K562 (cell line): ENCODE measurements around the gene ANAPC2. TPM values are rescaled to one million over a fixed set of nuclear protein-coding genes. Genes with fewer than 3 reads are reported as not detected.

ENCODE experiments used
- ATAC-seq: fragments of 200-7000 bp; cut with Tn5 transposase; 3 replicates; pipeline ENCODE4 v1.9.1; 2020; ENCODE audit warnings: moderate library complexity
- BruUV-seq: library from RNA; stranded (reverse); fragments of 400-500 nt; replicated peaks from 2 replicates; lab custom pipeline; 2021; lab: Mats Ljungman, UMichigan
- CTCF ChIA-PET: fragments of 300-600 bp; formaldehyde crosslinking; extraction: SDS; loops from one replicate; lab custom pipeline; 2021; ENCODE audit warnings: low intra/inter-chr PET ratio; lab: Yijun Ruan, JAX
- POLR2A ChIA-PET: fragments of 300-600, 350-650 bp; sonication (Branson Sonifier 250); formaldehyde crosslinking; extraction: SDS; loops from one replicate; lab custom pipeline; 2021; ENCODE audit warnings: antibody characterized with exemption, inconsistent platforms; lab: Yijun Ruan, JAX
- DNase-seq, 4 experiments: peaks; one replicate each; pipeline versions ENCODE4 v3.0.0 to v3.0.0-alpha.2; 2011 to 2018; ENCODE audit warnings: low spot score in 3 of 4, mixed read lengths in 3 of 4; ENCODE audit errors: extremely low read depth in 1 of 4
- FAIRE-seq: peaks from 2 replicates; lab custom pipeline; 2011; peaks lifted over from hg19 to GRCh38; lab: Jason Lieb, UNC
- H2AFZ ChIP-seq: 2 replicates; pipeline ENCODE4 v1.6.0; 2011; ENCODE audit warnings: low read depth, low read length, control low read depth, inconsistent platforms
- H3K27ac ChIP-seq: fragments of 200-600 bp; 3 replicates; pipeline ENCODE4 v1.8.0; 2011; ENCODE audit warnings: low read depth, mild to moderate bottlenecking, control low read depth, inconsistent platforms, low read length, moderate library complexity, mixed read lengths; ENCODE audit errors: extremely low read depth
- H3K27me3 ChIP-seq, 2 experiments: fragments of 300-600 bp in 1 of 2; 2 replicates in 1 of 2; 3 replicates in 1 of 2; pipeline versions ENCODE4 v1.6.0 to v1.8.0; 2011; ENCODE audit warnings: inconsistent platforms in 2 of 2, low read length in 2 of 2, mild to moderate bottlenecking in 1 of 2, mixed read lengths in 1 of 2, moderate library complexity in 1 of 2; ENCODE audit not compliant: control insufficient read depth in 2 of 2, insufficient read depth in 2 of 2
- H3K36me3 ChIP-seq: fragments of 300-600 bp; 3 replicates; pipeline ENCODE4 v1.8.0; 2011; ENCODE audit warnings: mild to moderate bottlenecking, low read length, inconsistent platforms; ENCODE audit not compliant: control insufficient read depth, insufficient read depth
- H3K4me1 ChIP-seq, 2 experiments: fragments of 200-600 bp in 1 of 2; replicated peaks in 1 of 2; 2 replicates in 1 of 2; 3 replicates in 1 of 2; pipeline versions ENCODE4 v1.5.1 to v1.8.0; 2011; ENCODE audit warnings: inconsistent platforms in 2 of 2, low read length in 2 of 2, mild to moderate bottlenecking in 1 of 2, mixed read lengths in 1 of 2, moderate library complexity in 1 of 2; ENCODE audit not compliant: control insufficient read depth in 2 of 2, insufficient read depth in 2 of 2
- H3K4me2 ChIP-seq: 2 replicates; pipeline ENCODE4 v1.6.1; 2011; ENCODE audit warnings: low read length, control low read depth, inconsistent platforms, mixed read lengths; ENCODE audit not compliant: insufficient read depth
- H3K4me3 ChIP-seq: fragments of 200-600 bp; sonication (generic), shearing (Covaris generic); 2 replicates; pipeline ENCODE4 v1.5.1; 2016; ENCODE audit warnings: control low read depth, inconsistent platforms
- H3K79me2 ChIP-seq: fragments of 200-600 bp; 3 replicates; pipeline ENCODE4 v1.8.0; 2011; ENCODE audit warnings: low read length, inconsistent platforms; ENCODE audit not compliant: control insufficient read depth, insufficient read depth
- H3K9ac ChIP-seq, 2 experiments: 2 replicates each; pipeline versions ENCODE4 v1.6.0 to v1.6.1; 2011; ENCODE audit warnings: low read depth in 2 of 2, low read length in 2 of 2, control low read depth in 1 of 2, inconsistent platforms in 1 of 2, mild to moderate bottlenecking in 1 of 2, mixed read lengths in 1 of 2; ENCODE audit not compliant: insufficient read depth in 1 of 2
- H3K9me1 ChIP-seq: one replicate; pipeline ENCODE4 v1.6.0; 2011; ENCODE audit warnings: inconsistent platforms, mild to moderate bottlenecking, low read length, moderate library complexity; ENCODE audit not compliant: control insufficient read depth, insufficient read depth
- H3K9me3 ChIP-seq: replicated peaks from 2 replicates; pipeline ENCODE4 v1.5.1; 2011; ENCODE audit warnings: low read depth, low read length, inconsistent platforms; ENCODE audit not compliant: control insufficient read depth, insufficient read depth
- H4K20me1 ChIP-seq: replicated peaks from 2 replicates; pipeline ENCODE4 v1.6.1; 2011; ENCODE audit warnings: low read length, inconsistent platforms, mixed read lengths; ENCODE audit not compliant: control insufficient read depth, insufficient read depth
- E2F6 ChIP-seq, 2 experiments: IDR thresholded peaks; 2 replicates each; pipeline ENCODE4 v1.6.1; 2011; ENCODE audit warnings: borderline replicate concordance in 1 of 2, control low read depth in 1 of 2, low read depth in 1 of 2, low read length in 1 of 2, mild to moderate bottlenecking in 1 of 2, mixed read lengths in 1 of 2, moderate library complexity in 1 of 2; ENCODE audit not compliant: insufficient read depth in 1 of 2, insufficient read length in 1 of 2, poor library complexity in 1 of 2, severe bottlenecking in 1 of 2; ENCODE audit errors: extremely low read depth in 1 of 2
- FIP1L1 ChIP-seq: fragments of 200-400 bp; formaldehyde crosslinking; IDR thresholded peaks from 2 replicates; pipeline ENCODE4 v1.6.1; 2018; ENCODE audit warnings: mild to moderate bottlenecking, low read depth, low read length; ENCODE audit not compliant: poor library complexity, severe bottlenecking
- FOXP1 ChIP-seq: sonication (generic); formaldehyde crosslinking; IDR thresholded peaks from 2 replicates; pipeline ENCODE4 v1.8.0; 2022; ENCODE audit warnings: mild to moderate bottlenecking, missing genetic modification reagents
- PML ChIP-seq: IDR thresholded peaks from 2 replicates; pipeline ENCODE4 v1.6.1; 2012; ENCODE audit warnings: low read length, inconsistent platforms
- ZBTB11 ChIP-seq, 3 experiments: fragments of 200-800 bp in 1 of 3; fragments of 250-450 bp in 1 of 3; fragments of 450-650 bp in 1 of 3; sonication (Bioruptor Pico) in 1 of 3; sonication (Bioruptor generic) in 1 of 3; formaldehyde crosslinking in 1 of 3; IDR thresholded peaks; 2 replicates each; pipeline versions ENCODE4 v1.6.1 to v1.8.0; 2016 to 2022; ENCODE audit warnings: mild to moderate bottlenecking in 2 of 3, missing genetic modification characterization in 2 of 3, missing compliant biosample characterization in 1 of 3, moderate library complexity in 1 of 3
- WGBS: fragments of 100-300 bp; shearing (Covaris generic); methylation state at CpG from one replicate; pipeline ENCODE4 v1.1.6; 2016; ENCODE audit warnings: low coverage, mixed read lengths; ENCODE audit not compliant: insufficient coverage; ENCODE audit errors: missing lambda C conversion rate; 5-methylcytosine and 5-hydroxymethylcytosine counted together
- in situ Hi-C: fragments of 300-500 bp; cut with MboI; formaldehyde crosslinking; loops from 4 replicates; pipeline ENCODE4 v1.15.0; 2018; ENCODE audit warnings: inconsistent platforms, mixed read lengths
- intact Hi-C: fragments of 100-400 bp; cut with micrococcal nuclease; formaldehyde crosslinking; loops from 2 replicates; pipeline ENCODE4 v1.14.2; 2022
- polyA plus RNA-seq, 8 experiments: library from polyadenylated mRNA; depleted of rRNA in 4 of 8; stranded (reverse) in 5 of 8; unstranded in 3 of 8; fragments of >200 nt; fragmentation: Nextera tagmentation in 2 of 8; fragmentation: Illumina TruSeq in 1 of 8; extraction: Ambion mirVana in 2 of 8; extraction: Trizol in 1 of 8; gene quantifications; 2 replicates each; pipeline versions ENCODE4 v1.2.1 to v1.2.3, GENCODE V29; 2011 to 2014; ENCODE audit warnings: inconsistent platforms in 1 of 8, missing spikeins in 1 of 8
- total RNA-seq, 7 experiments: library from RNA; depleted of rRNA in 6 of 7; stranded (reverse); fragments of >200 nt in 6 of 7; fragmentation: Illumina TruSeq in 2 of 7; extraction: Trizol in 2 of 7; gene quantifications; 2 replicates each; pipeline versions ENCODE4 v1.2.1 to v1.2.3, GENCODE V29; 2011 to 2021; ENCODE audit warnings: low replicate concordance in 1 of 7

Gene ANAPC2
- total and polyA plus RNA-seq, 9 of the 15 experiments (the other 6 are each of a cell fraction or from before 2014, with no cell fraction given): 0.11 to 56.5 (median 17.1) TPM; not detected in 1

GRCh38 chr9:137223078-137223970 is 35.0 kb upstream of the ANAPC2 start:
- Histone ChIP-seq H3K9ac (peak overlapping the region; percentile 85 to 97), H3K9me1 (no peaks in the 10 kb centered on the region), H3K4me1 (peaks cover 28 to 95% of the 10 kb centered on the region in 2 experiments), H3K9me3 (no peaks in the 10 kb centered on the region), H3K4me2 (peak overlapping the region; percentile 92), H3K79me2 (peaks cover 7% of the 10 kb centered on the region; the same call in 2 of the 3 replicates), H3K27me3 (no peaks in the 10 kb centered on the region), H4K20me1 (no peaks in the 10 kb centered on the region), H3K36me3 (peaks cover 7% of the 10 kb centered on the region; the same call in 1 of the 3 replicates), H2AFZ (peak overlapping the region; percentile 89), H3K27ac (peak overlapping the region; percentile 83), H3K4me3 (peak overlapping the region; percentile 85)
- no TSS peak for BruUV-seq
- CTCF ChIA-PET: interaction anchor here (0.6 to 1.0 kb wide), 2 partner anchors 169 to 436 kb away, joined by 4 read pairs; no protein-coding TSS in a partner anchor
- DNase-seq (peak; percentile 94 to 99 (median 96)), ATAC-seq (peak; percentile 84), FAIRE-seq (peak; percentile 99)
- POLR2A ChIA-PET: interaction anchor here (0.6 to 2.1 kb wide), 12 partner anchors 13 to 177 kb away, joined by 3 to 12 read pairs (median 4); partner anchors contain the start of genes SAPCD2, TPRN and TUBB4B
- in situ Hi-C loops (no loop called here), intact Hi-C loops (no loop called here)
- WGBS: 3% methylated on average over 37 of the region's 63 CpGs
- TF ChIP-seq E2F6 (IDR thresholded peaks at IDR 0.05; ENCODE audit: borderline replicate concordance in 1 of 2, extremely low read depth in 1 of 2, insufficient read depth in 1 of 2, insufficient read length in 1 of 2, low read depth in 1 of 2, low read length in 1 of 2, poor library complexity in 1 of 2, severe bottlenecking in 1 of 2): peak in 1 of 2 experiments; percentile 55
- TF ChIP-seq FIP1L1: peak; percentile 54
- TF ChIP-seq FOXP1 (CRISPR knock-in tag): no peak
- peak; percentile 51; the same call in 1 of the 2 replicates for TF ChIP-seq PML
- peak; percentile 80 to 98 (median 96) for TF ChIP-seq ZBTB11 (CRISPR knock-in tag; IDR thresholded peaks at IDR 0.05)
